ENCODE data around the gene TRIM66. TPM values are rescaled to one million over a fixed set of nuclear protein-coding genes. Genes with fewer than 3 reads are reported as not detected.

Gene TRIM66
- total and polyA plus RNA-seq, 2 donors (not counting 3 experiments of a cell fraction or from before 2014, with no cell fraction given): 5.5 to 11.7 TPM

DNA sequence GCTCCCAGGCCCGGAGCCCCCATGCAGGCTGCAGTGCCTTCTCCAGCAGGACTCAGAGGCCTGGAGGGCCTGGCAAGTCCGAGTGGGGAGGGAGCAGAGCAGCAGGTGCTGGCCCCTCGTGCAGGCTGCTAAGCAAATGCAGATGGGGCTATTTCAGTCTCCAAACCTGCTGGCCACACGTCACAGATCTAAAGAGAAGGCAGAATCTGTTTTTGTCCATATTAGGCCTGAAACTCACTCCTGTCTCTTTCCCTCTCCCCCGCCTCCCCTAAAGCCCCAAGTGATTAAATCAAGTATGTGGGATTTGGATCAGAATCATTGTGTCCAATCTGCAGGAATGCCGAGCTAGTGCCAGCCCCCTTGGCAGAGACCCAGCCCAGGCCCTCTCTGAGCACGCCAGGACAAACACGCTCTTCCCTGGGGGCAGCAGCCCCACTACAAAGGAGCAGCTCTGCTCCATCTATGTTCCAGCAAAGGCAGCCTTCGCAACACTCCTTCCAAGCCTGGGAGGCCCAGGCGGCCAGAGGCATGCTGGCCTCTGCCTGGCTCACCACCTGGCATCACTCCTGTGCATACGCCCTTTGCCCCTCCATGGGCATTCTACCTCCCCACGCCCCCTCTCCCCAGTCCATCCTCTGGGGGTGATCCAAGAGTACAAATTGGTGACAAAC is 26.7 kb upstream of the TRIM66 start:
- FAIRE-seq (no peak), DNase-seq (ENCODE audit: low read depth, low spot score) (no peak)
- no peaks in the 10 kb centered on the region for H3K9me1 ChIP-seq (replicated peaks; ENCODE audit: control insufficient read depth, extremely low read depth, insufficient read depth, low read length)
- TF ChIP-seq, protein P1, sequence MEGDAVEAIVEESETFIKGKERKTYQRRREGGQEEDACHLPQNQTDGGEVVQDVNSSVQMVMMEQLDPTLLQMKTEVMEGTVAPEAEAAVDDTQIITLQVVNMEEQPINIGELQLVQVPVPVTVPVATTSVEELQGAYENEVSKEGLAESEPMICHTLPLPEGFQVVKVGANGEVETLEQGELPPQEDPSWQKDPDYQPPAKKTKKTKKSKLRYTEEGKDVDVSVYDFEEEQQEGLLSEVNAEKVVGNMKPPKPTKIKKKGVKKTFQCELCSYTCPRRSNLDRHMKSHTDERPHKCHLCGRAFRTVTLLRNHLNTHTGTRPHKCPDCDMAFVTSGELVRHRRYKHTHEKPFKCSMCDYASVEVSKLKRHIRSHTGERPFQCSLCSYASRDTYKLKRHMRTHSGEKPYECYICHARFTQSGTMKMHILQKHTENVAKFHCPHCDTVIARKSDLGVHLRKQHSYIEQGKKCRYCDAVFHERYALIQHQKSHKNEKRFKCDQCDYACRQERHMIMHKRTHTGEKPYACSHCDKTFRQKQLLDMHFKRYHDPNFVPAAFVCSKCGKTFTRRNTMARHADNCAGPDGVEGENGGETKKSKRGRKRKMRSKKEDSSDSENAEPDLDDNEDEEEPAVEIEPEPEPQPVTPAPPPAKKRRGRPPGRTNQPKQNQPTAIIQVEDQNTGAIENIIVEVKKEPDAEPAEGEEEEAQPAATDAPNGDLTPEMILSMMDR (IDR thresholded peaks at IDR 0.05; ENCODE audit: extremely low read depth in 1 of 2, insufficient read depth in 1 of 2, low read depth in 1 of 2, low read length in 2 of 2): no peak
- TF ChIP-seq FOS (IDR thresholded peaks at IDR 0.05; ENCODE audit: borderline replicate concordance, insufficient read depth, low read length) (no peak), POLR2A (IDR thresholded peaks at IDR 0.05; ENCODE audit: low read depth, low read length) (no peak), GATA2 (IDR thresholded peaks at IDR 0.05; ENCODE audit: insufficient read depth, insufficient read length, low read depth, low read length) (no peak)
- H3K9me3 ChIP-seq (replicated peaks; ENCODE audit: control insufficient read depth, insufficient read depth, low read length): no peaks in the 10 kb centered on the region
- H3K9ac ChIP-seq (replicated peaks; ENCODE audit: extremely low read depth, insufficient read depth, low read length): no peak overlapping the region
- ChIA-PET POLR2A (no interaction called here), CTCF (no interaction called here)
- no peaks in the 10 kb centered on the region for H3K27me3 ChIP-seq (ENCODE audit: control insufficient read depth in 2 of 2, insufficient read depth in 2 of 2, low read length in 2 of 2)
- H4K20me1 ChIP-seq (replicated peaks; ENCODE audit: control insufficient read depth, extremely low read depth, insufficient read depth, low read length): no peaks in the 10 kb centered on the region
- H3K79me2 ChIP-seq (ENCODE audit: control insufficient read depth, insufficient read depth, low read length): no peaks in the 10 kb centered on the region
- H2AFZ ChIP-seq (ENCODE audit: low read depth, low read length): no peak overlapping the region
- H3K4me3 ChIP-seq (replicated peaks in 1 of 3; ENCODE audit: insufficient read depth in 1 of 3, low read depth in 1 of 3, low read length in 3 of 3): no peak overlapping the region
- no peak overlapping the region for H3K27ac ChIP-seq (ENCODE audit: insufficient read depth, low read depth, low read length)
- dilution Hi-C loops (cut with MboI; ENCODE audit: extremely low pct_ligation_motif_present, low sequenced_read_pairs) (no loop called here), intact Hi-C loops (cut with micrococcal nuclease) (no loop called here)
- H3K4me1 ChIP-seq (ENCODE audit: control insufficient read depth, extremely low read depth, insufficient read depth, low read length): peaks cover 5% of the 10 kb centered on the region
- H3K4me2 ChIP-seq (ENCODE audit: insufficient read depth, low read length): no peak overlapping the region
- no TSS peak for BruUV-seq (replicated peaks)
- H3K36me3 ChIP-seq (ENCODE audit: control insufficient read depth in 2 of 2, extremely low read depth in 1 of 2, insufficient read depth in 2 of 2, low read length in 2 of 2): no peaks in the 10 kb centered on the region

DNA sequence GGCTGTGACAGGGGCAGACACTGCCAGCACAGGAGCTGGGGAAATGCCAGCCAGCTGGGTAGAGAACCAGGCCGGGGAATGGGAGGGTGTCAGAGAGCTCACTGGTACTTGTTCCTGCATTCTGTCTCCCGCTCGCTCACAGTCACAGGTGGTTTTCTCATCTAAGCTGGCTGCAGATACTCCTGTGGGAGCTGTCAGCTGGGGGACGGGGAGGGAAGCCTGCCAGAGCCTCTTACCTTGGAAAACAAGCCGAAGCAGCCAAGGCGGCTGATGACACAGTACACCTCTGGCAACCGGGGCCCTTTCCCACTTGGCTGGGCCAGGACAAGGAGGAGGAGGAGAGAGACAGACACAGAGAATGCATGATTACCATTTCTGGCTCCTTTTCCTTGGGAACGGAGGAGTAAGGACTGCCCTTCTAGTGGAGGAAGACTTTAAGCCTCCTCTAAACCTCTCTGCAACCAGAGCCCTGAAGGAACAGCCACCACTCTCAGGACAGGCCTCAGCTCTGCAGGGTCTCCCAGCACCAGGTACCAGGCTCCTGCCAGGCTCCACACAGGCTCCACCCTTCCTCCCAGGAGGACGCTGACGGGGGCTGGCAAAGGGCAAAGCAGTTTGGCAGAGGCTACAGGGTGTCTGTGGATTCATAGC is 25.2 kb upstream of the TRIM66 start:
- Histone ChIP-seq H2AFZ (ENCODE audit: low read depth, low read length) (no peak overlapping the region), H3K79me2 (ENCODE audit: control insufficient read depth, insufficient read depth, low read length) (no peaks in the 10 kb centered on the region), H3K4me1 (ENCODE audit: control insufficient read depth, extremely low read depth, insufficient read depth, low read length) (no peaks in the 10 kb centered on the region), H3K36me3 (ENCODE audit: control insufficient read depth in 2 of 2, extremely low read depth in 1 of 2, insufficient read depth in 2 of 2, low read length in 2 of 2) (no peaks in the 10 kb centered on the region), H3K4me2 (ENCODE audit: insufficient read depth, low read length) (no peak overlapping the region), H3K27ac (ENCODE audit: insufficient read depth, low read depth, low read length) (no peak overlapping the region), H3K9me1 (replicated peaks; ENCODE audit: control insufficient read depth, extremely low read depth, insufficient read depth, low read length) (no peaks in the 10 kb centered on the region), H3K9me3 (replicated peaks; ENCODE audit: control insufficient read depth, insufficient read depth, low read length) (no peaks in the 10 kb centered on the region), H3K9ac (replicated peaks; ENCODE audit: extremely low read depth, insufficient read depth, low read length) (no peak overlapping the region), H4K20me1 (replicated peaks; ENCODE audit: control insufficient read depth, extremely low read depth, insufficient read depth, low read length) (no peaks in the 10 kb centered on the region), H3K27me3 (ENCODE audit: control insufficient read depth in 2 of 2, insufficient read depth in 2 of 2, low read length in 2 of 2) (no peaks in the 10 kb centered on the region), H3K4me3 (replicated peaks in 1 of 3; ENCODE audit: insufficient read depth in 1 of 3, low read depth in 1 of 3, low read length in 3 of 3) (no peak overlapping the region)
- intact Hi-C loops (cut with micrococcal nuclease): no loop called here
- POLR2A ChIA-PET: no interaction called here
- TF ChIP-seq POLR2AphosphoS5 (IDR thresholded peaks at IDR 0.05; ENCODE audit: insufficient read depth, low read depth, low read length) (no peak), MYC (IDR thresholded peaks at IDR 0.05; ENCODE audit: low read depth, low read length) (no peak), FOS (IDR thresholded peaks at IDR 0.05; ENCODE audit: borderline replicate concordance, insufficient read depth, low read length) (no peak)
- DNase-seq (ENCODE audit: low read depth, low spot score): no peak
- CTCF ChIA-PET: interaction anchor here (0.7 kb wide), 1 partner anchor 60 kb away, joined by 3 read pairs; no protein-coding TSS in a partner anchor
- no peak for FAIRE-seq
- dilution Hi-C loops (cut with MboI; ENCODE audit: extremely low pct_ligation_motif_present, low sequenced_read_pairs): no loop called here
- BruUV-seq (replicated peaks): no TSS peak

All from endothelial cell of umbilical vein (primary cell).